ENCODE measurements around the gene TRAPPC12.

TRAPPC12 gene

GRCh38 chr2:3459185-3460015 is 79.9 kb downstream of the TRAPPC12 start:
- Histone ChIP-seq H2BK12ac (ENCODE audit: low read length) (no peak overlapping the region), H4K8ac (ENCODE audit: low read depth, low read length) (no peak overlapping the region), H3K79me1 (ENCODE audit: low read depth, low read length) (no peaks in the 10 kb centered on the region), H2BK120ac (ENCODE audit: low read depth, low read length) (no peak overlapping the region), H3K4me3 (ENCODE audit: low read length in 2 of 2) (no peak overlapping the region), H3K27ac (replicated peaks; ENCODE audit: low read length) (no peak overlapping the region), H3K23ac (ENCODE audit: low read depth, low read length, poor library complexity) (peak overlapping the region; percentile 56), H2AK5ac (ENCODE audit: low read depth, low read length) (no peak overlapping the region), H3K4ac (ENCODE audit: low read length) (no peak overlapping the region), H2BK5ac (ENCODE audit: low read length) (no peak overlapping the region), H2BK15ac (ENCODE audit: low read length) (no peak overlapping the region), H3K4me1 (ENCODE audit: control insufficient read depth in 2 of 2, insufficient read depth in 1 of 2, low read depth in 1 of 2, low read length in 2 of 2) (peaks cover 0 to 8% of the 10 kb centered on the region in 2 donors), H4K91ac (ENCODE audit: low read depth, low read length, poor library complexity) (no peak overlapping the region), H3K18ac (ENCODE audit: low read length) (peak overlapping the region; percentile 25), H2AFZ (ENCODE audit: low read length) (no peak overlapping the region), H3K27me3 (ENCODE audit: control insufficient read depth in 3 of 3, insufficient read depth in 3 of 3, low read depth in 1 of 3, low read length in 3 of 3) (no peaks in the 10 kb centered on the region), H3K14ac (ENCODE audit: low read length) (no peak overlapping the region), H3K9me3 (replicated peaks in 1 of 2; ENCODE audit: control insufficient read depth in 2 of 2, insufficient read depth in 1 of 2, low read depth in 1 of 2, low read length in 2 of 2) (peaks cover 0 to 5% of the 10 kb centered on the region in 2 donors), H3K9ac (ENCODE audit: low read depth, low read length, poor library complexity) (peak overlapping the region; percentile 30), H3K4me2 (ENCODE audit: insufficient read depth, low read length, poor library complexity, severe bottlenecking) (no peak overlapping the region), H3K36me3 (replicated peaks in 1 of 2; ENCODE audit: control insufficient read depth in 2 of 2, insufficient read depth in 2 of 2, low read length in 2 of 2) (peaks cover 16 to 57% of the 10 kb centered on the region in 2 donors)
- no peak for DNase-seq (ENCODE audit: low spot score)
- no CpG with 5 or more reads among the region's 25 CpGs for WGBS, 2 donors (ENCODE audit: extremely low coverage in 2 of 2, insufficient read length in 2 of 2, insufficient replicate concordance in 1 of 2)

- H2BK5ac ChIP-seq (ENCODE audit: low read length): no peak overlapping the region
- no peak overlapping the region for H3K27ac ChIP-seq (replicated peaks; ENCODE audit: low read length)
- no peak overlapping the region for H3K14ac ChIP-seq (ENCODE audit: low read length)
- no peak overlapping the region for H2AK5ac ChIP-seq (ENCODE audit: low read depth, low read length)
- no peak overlapping the region for H3K4ac ChIP-seq (ENCODE audit: low read length)
- H2BK15ac ChIP-seq (ENCODE audit: low read length): no peak overlapping the region
- no peak for DNase-seq (ENCODE audit: low spot score)
- H3K4me2 ChIP-seq (ENCODE audit: insufficient read depth, low read length, poor library complexity, severe bottlenecking): no peak overlapping the region
- no peak overlapping the region for H3K23ac ChIP-seq (ENCODE audit: low read depth, low read length, poor library complexity)
- no peak overlapping the region for H4K91ac ChIP-seq (ENCODE audit: low read depth, low read length, poor library complexity)
- peaks cover 0 to 8% of the 10 kb centered on the region in 2 donors for H3K4me1 ChIP-seq (ENCODE audit: control insufficient read depth in 2 of 2, insufficient read depth in 1 of 2, low read depth in 1 of 2, low read length in 2 of 2)
- no peaks in the 10 kb centered on the region for H3K79me1 ChIP-seq (ENCODE audit: low read depth, low read length)
- H2BK120ac ChIP-seq (ENCODE audit: low read depth, low read length): no peak overlapping the region
- no peaks in the 10 kb centered on the region for H3K27me3 ChIP-seq (ENCODE audit: control insufficient read depth in 3 of 3, insufficient read depth in 3 of 3, low read depth in 1 of 3, low read length in 3 of 3)
- H2AFZ ChIP-seq (ENCODE audit: low read length): no peak overlapping the region
- WGBS, 2 donors (ENCODE audit: extremely low coverage in 2 of 2, insufficient read length in 2 of 2, insufficient replicate concordance in 1 of 2): no CpG with 5 or more reads among the region's 11 CpGs
- H3K9ac ChIP-seq (ENCODE audit: low read depth, low read length, poor library complexity): no peak overlapping the region
- H3K36me3 ChIP-seq (replicated peaks in 1 of 2; ENCODE audit: control insufficient read depth in 2 of 2, insufficient read depth in 2 of 2, low read length in 2 of 2): peaks cover 16 to 59% of the 10 kb centered on the region in 2 donors
- no peak overlapping the region for H3K18ac ChIP-seq (ENCODE audit: low read length)
- no peak overlapping the region for H2BK12ac ChIP-seq (ENCODE audit: low read length)
- no peak overlapping the region for H3K4me3 ChIP-seq (ENCODE audit: low read length in 2 of 2)
- H3K9me3 ChIP-seq (replicated peaks in 1 of 2; ENCODE audit: control insufficient read depth in 2 of 2, insufficient read depth in 1 of 2, low read depth in 1 of 2, low read length in 2 of 2): peaks cover 0 to 2% of the 10 kb centered on the region in 2 donors
- no peak overlapping the region for H4K8ac ChIP-seq (ENCODE audit: low read depth, low read length)
Observed at GRCh38 chr2:3460156-3460555, 80.7 kb downstream of the TRAPPC12 start.

DNA sequence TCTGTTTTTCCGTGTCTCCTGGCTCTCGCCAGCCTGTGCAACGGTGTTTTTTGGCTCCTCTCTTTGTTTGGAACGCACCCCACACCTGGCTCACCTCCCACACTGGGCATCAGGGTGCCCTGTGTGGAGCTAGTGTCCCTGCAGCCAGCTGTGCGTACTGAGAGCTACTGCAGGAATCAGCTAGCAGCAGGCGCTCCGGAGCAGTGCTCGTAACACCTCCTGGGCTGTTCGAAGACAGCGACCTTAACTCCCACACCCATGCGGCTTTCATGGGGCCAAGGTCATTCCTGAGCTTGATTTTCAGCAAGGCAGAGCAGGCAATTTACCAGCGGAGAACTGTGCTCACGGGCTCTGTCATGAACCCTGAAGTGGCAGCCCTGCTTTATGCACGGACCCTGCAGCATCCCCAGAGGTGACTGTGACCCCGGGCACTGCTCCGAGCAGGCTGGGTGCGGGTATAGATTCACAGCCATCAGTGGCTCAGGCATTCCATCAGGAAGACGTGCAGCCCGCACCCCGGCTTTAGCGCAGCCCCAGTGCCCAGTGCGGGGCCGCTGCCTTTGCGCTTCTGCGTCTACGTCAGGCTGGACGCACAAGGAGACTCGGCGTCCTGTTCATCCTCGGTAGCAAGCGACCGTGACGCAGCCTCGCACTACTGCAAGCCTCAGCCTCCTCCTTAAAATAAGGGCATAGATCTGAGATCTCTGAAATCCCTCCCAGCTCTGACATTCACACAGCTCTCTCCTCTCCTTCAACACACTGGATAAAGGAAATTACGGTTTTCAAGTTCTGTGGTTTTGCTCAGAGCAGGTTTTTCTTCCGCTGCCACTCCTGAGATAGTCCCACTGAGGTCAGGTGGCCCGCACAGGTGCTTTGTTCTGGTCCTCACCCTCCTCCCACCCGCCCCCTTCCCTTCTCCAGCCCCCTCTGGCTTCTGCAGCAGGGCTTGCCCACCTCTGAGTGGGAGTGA is 81.6 kb downstream of the TRAPPC12 start:
- Histone ChIP-seq H2AFZ (ENCODE audit: low read length) (no peak overlapping the region), H3K27me3 (ENCODE audit: control insufficient read depth in 3 of 3, insufficient read depth in 3 of 3, low read depth in 1 of 3, low read length in 3 of 3) (no peaks in the 10 kb centered on the region), H2AK5ac (ENCODE audit: low read depth, low read length) (peak overlapping the region; percentile 38), H3K14ac (ENCODE audit: low read length) (peak overlapping the region; percentile 63), H3K4ac (ENCODE audit: low read length) (no peak overlapping the region), H2BK120ac (ENCODE audit: low read depth, low read length) (no peak overlapping the region), H3K23ac (ENCODE audit: low read depth, low read length, poor library complexity) (no peak overlapping the region), H2BK5ac (ENCODE audit: low read length) (no peak overlapping the region), H2BK12ac (ENCODE audit: low read length) (no peak overlapping the region), H2BK15ac (ENCODE audit: low read length) (no peak overlapping the region), H3K9me3 (replicated peaks in 1 of 2; ENCODE audit: control insufficient read depth in 2 of 2, insufficient read depth in 1 of 2, low read depth in 1 of 2, low read length in 2 of 2) (peaks cover 0 to 2% of the 10 kb centered on the region in 2 donors), H3K36me3 (replicated peaks in 1 of 2; ENCODE audit: control insufficient read depth in 2 of 2, insufficient read depth in 2 of 2, low read length in 2 of 2) (peaks cover 15 to 67% of the 10 kb centered on the region in 2 donors), H3K9ac (ENCODE audit: low read depth, low read length, poor library complexity) (peak overlapping the region; percentile 30), H3K79me1 (ENCODE audit: low read depth, low read length) (no peaks in the 10 kb centered on the region), H4K91ac (ENCODE audit: low read depth, low read length, poor library complexity) (no peak overlapping the region), H3K4me2 (ENCODE audit: insufficient read depth, low read length, poor library complexity, severe bottlenecking) (no peak overlapping the region), H3K4me3 (ENCODE audit: low read length in 2 of 2) (no peak overlapping the region), H3K27ac (replicated peaks; ENCODE audit: low read length) (no peak overlapping the region), H3K18ac (ENCODE audit: low read length) (peak overlapping the region; percentile 21), H4K8ac (ENCODE audit: low read depth, low read length) (no peak overlapping the region), H3K4me1 (ENCODE audit: control insufficient read depth in 2 of 2, insufficient read depth in 1 of 2, low read depth in 1 of 2, low read length in 2 of 2) (peaks cover 0 to 9% of the 10 kb centered on the region in 2 donors)
- DNase-seq (ENCODE audit: low spot score): no peak
- WGBS, 2 donors (ENCODE audit: extremely low coverage in 2 of 2, insufficient read length in 2 of 2, insufficient replicate concordance in 1 of 2): no CpG with 5 or more reads among the region's 38 CpGs

Measured in neuronal stem cell (in vitro differentiated cells).